A549 (cell line): ENCODE results near the gene XPC. TPM values are rescaled to one million over a fixed set of nuclear protein-coding genes. Genes with fewer than 3 reads are reported as not detected.

Experiments used
- ATAC-seq, 2 experiments: fragments of 200-7000 bp in 1 of 2; fragments of >200 bp in 1 of 2; cut with Nextera tagmentation in 1 of 2; cut with Tn5 transposase in 1 of 2; 3 replicates each; pipeline versions ENCODE4 v1.8.0 to v1.9.1; 2018 to 2020; ENCODE audit warnings: mild to moderate bottlenecking in 1 of 2, moderate library complexity in 1 of 2
- CTCF ChIA-PET: fragments of 300-600 bp; sonication (Branson Sonifier 250); formaldehyde crosslinking; extraction: SDS; loops from one replicate; lab custom pipeline; 2021; ENCODE audit warnings: antibody characterized with exemption, inconsistent platforms; lab: Yijun Ruan, JAX
- POLR2A ChIA-PET: fragments of 350-600 bp; formaldehyde crosslinking; extraction: SDS; loops from one replicate; lab custom pipeline; 2021; ENCODE audit warnings: antibody characterized with exemption, inconsistent platforms; lab: Yijun Ruan, JAX
- DNase-seq, 2 experiments: peaks; one replicate each; pipeline versions ENCODE4 v3.0.0 to v3.0.0-alpha.2; 2011 to 2016; ENCODE audit warnings: low read depth in 1 of 2, low spot score in 1 of 2
- FAIRE-seq: peaks from 2 replicates; lab custom pipeline; 2011; peaks lifted over from hg19 to GRCh38; lab: Jason Lieb, UNC
- H3K27ac ChIP-seq, 2 experiments: fragments of >200 bp; sonication (Bioruptor Twin); formaldehyde crosslinking; 3 replicates each; pipeline ENCODE4 v1.5.1; 2016 to 2017
- H3K4me1 ChIP-seq: fragments of >200 bp; sonication (Bioruptor Twin); formaldehyde crosslinking; 3 replicates; pipeline ENCODE4 v1.6.1; 2016
- H3K4me2 ChIP-seq: fragments of >200 bp; sonication (Bioruptor Twin); formaldehyde crosslinking; 3 replicates; pipeline ENCODE4 v1.6.1; 2016
- H3K4me3 ChIP-seq: fragments of >200 bp; sonication (Bioruptor Twin); formaldehyde crosslinking; 3 replicates; pipeline ENCODE4 v1.5.1; 2016
- H3K9me3 ChIP-seq: fragments of >200 bp; sonication (Bioruptor Twin); formaldehyde crosslinking; 3 replicates; pipeline ENCODE4 v1.6.1; 2016
- ATOH8 ChIP-seq: fragments of 250-450 bp; sonication (Bioruptor Pico); IDR thresholded peaks from 2 replicates; pipeline ENCODE4 v1.5.0; 2020; ENCODE audit warnings: low read depth, mild to moderate bottlenecking, moderate library complexity
- BCL3 ChIP-seq: fragments of >200 bp; sonication (Bioruptor Twin); formaldehyde crosslinking; IDR thresholded peaks from 3 replicates; pipeline ENCODE4 v1.6.1; 2016
- CBX2 ChIP-seq: fragments of 200-600 bp; sonication (generic); IDR thresholded peaks from 2 replicates; pipeline ENCODE4 v1.6.1; 2016; ENCODE audit warnings: low read depth, mild to moderate bottlenecking, borderline replicate concordance
- CBX8 ChIP-seq: fragments of 200-600 bp; sonication (generic); IDR thresholded peaks from 2 replicates; pipeline ENCODE4 v1.6.1; 2016
- CEBPB ChIP-seq, 2 experiments: fragments of >200 bp in 1 of 2; sonication (Bioruptor Twin) in 1 of 2; formaldehyde crosslinking in 1 of 2; IDR thresholded peaks; 2 replicates each; pipeline ENCODE4 v1.6.1; 2012 to 2016
- CHD2 ChIP-seq: fragments of 150-350 bp; IDR thresholded peaks from 2 replicates; pipeline ENCODE4 v1.6.1; 2014; ENCODE audit warnings: low read length; ENCODE audit not compliant: partially characterized antibody
- CHD4 ChIP-seq: fragments of 200-600 bp; sonication (generic); IDR thresholded peaks from 2 replicates; pipeline ENCODE4 v1.6.1; 2016; ENCODE audit warnings: antibody characterized with exemption, mild to moderate bottlenecking, borderline replicate concordance
- CTCF ChIP-seq: fragments of >200 bp; sonication (Bioruptor Twin); formaldehyde crosslinking; IDR thresholded peaks from 3 replicates; pipeline ENCODE4 v1.5.1; 2016
- EHF ChIP-seq: fragments of 250-450 bp; sonication (Bioruptor Pico); IDR thresholded peaks from 2 replicates; pipeline ENCODE4 v1.5.0; 2020; ENCODE audit warnings: mild to moderate bottlenecking
- EP300 ChIP-seq, 2 experiments: fragments of >200 bp; sonication (Bioruptor Twin); formaldehyde crosslinking; IDR thresholded peaks; 2 replicates in 1 of 2; 3 replicates in 1 of 2; pipeline ENCODE4 v1.6.1; 2016 to 2017
- ESRRA ChIP-seq: fragments of 150-350 bp; IDR thresholded peaks from 2 replicates; pipeline ENCODE4 v1.6.1; 2014; ENCODE audit warnings: mild to moderate bottlenecking, low read length, borderline replicate concordance
- FOSL2 ChIP-seq, 2 experiments: fragments of 450-650 bp in 1 of 2; fragments of >200 bp in 1 of 2; sonication (Bioruptor Twin) in 1 of 2; formaldehyde crosslinking; IDR thresholded peaks; 2 replicates each; pipeline versions ENCODE4 v1.5.0 to v1.6.1; 2016 to 2020; ENCODE audit warnings: mild to moderate bottlenecking in 1 of 2, moderate library complexity in 1 of 2
- FOXS1 ChIP-seq: fragments of 250-450 bp; sonication (Bioruptor Pico); IDR thresholded peaks from 2 replicates; pipeline ENCODE4 v1.5.0; 2020; ENCODE audit warnings: mild to moderate bottlenecking, moderate library complexity
- HES2 ChIP-seq: fragments of >200 bp; sonication (Bioruptor Twin); formaldehyde crosslinking; IDR thresholded peaks from 2 replicates; pipeline ENCODE4 v1.6.1; 2016
- HMGXB4 ChIP-seq: fragments of 250-450 bp; sonication (Bioruptor Pico); IDR thresholded peaks from 2 replicates; pipeline ENCODE4 v1.5.0; 2021; ENCODE audit warnings: mild to moderate bottlenecking, moderate library complexity, borderline replicate concordance
- HOXA7 ChIP-seq: fragments of 250-450 bp; sonication (Bioruptor Pico); IDR thresholded peaks from 2 replicates; pipeline ENCODE4 v1.5.0; 2020; ENCODE audit warnings: mild to moderate bottlenecking, moderate library complexity
- HOXB5 ChIP-seq: fragments of 250-450 bp; sonication (Bioruptor Pico); IDR thresholded peaks from 2 replicates; pipeline ENCODE4 v1.5.0; 2020; ENCODE audit warnings: mild to moderate bottlenecking, moderate library complexity
- JUNB ChIP-seq: fragments of >200 bp; sonication (Bioruptor Twin); formaldehyde crosslinking; IDR thresholded peaks from 2 replicates; pipeline ENCODE4 v1.6.1; 2016
- MAFK ChIP-seq: fragments of 450-650 bp; IDR thresholded peaks from 2 replicates; pipeline ENCODE4 v1.6.1; 2014; ENCODE audit not compliant: partially characterized antibody
- RARB ChIP-seq: fragments of 250-450 bp; sonication (Bioruptor Pico); IDR thresholded peaks from 2 replicates; pipeline ENCODE4 v1.8.0; 2021; ENCODE audit warnings: mild to moderate bottlenecking, moderate library complexity
- RCOR1 ChIP-seq: fragments of 150-350 bp; IDR thresholded peaks from 2 replicates; pipeline ENCODE4 v1.6.1; 2014; ENCODE audit warnings: antibody characterized with exemption, low read length, low read depth
- RFX5 ChIP-seq: fragments of 450-650 bp; IDR thresholded peaks from 2 replicates; pipeline ENCODE4 v1.7.1; 2014; ENCODE audit warnings: antibody characterized with exemption, mild to moderate bottlenecking, moderate library complexity
- RNF2 ChIP-seq: fragments of 200-600 bp; sonication (generic); IDR thresholded peaks from 2 replicates; pipeline ENCODE4 v1.6.1; 2016; ENCODE audit warnings: low read depth, mild to moderate bottlenecking, antibody characterized with exemption, moderate library complexity, borderline replicate concordance
- SMC3 ChIP-seq: fragments of >200 bp; sonication (Bioruptor Twin); formaldehyde crosslinking; IDR thresholded peaks from 3 replicates; pipeline ENCODE4 v1.6.1; 2018; ENCODE audit warnings: inconsistent platforms
- SREBF2 ChIP-seq: fragments of 450-650 bp; IDR thresholded peaks from 2 replicates; pipeline ENCODE4 v1.6.1; 2014; ENCODE audit warnings: mild to moderate bottlenecking, moderate library complexity
- TP53 ChIP-seq: fragments of 250-450 bp; sonication (Bioruptor Pico); IDR thresholded peaks from 2 replicates; pipeline ENCODE4 v1.5.0; 2021; ENCODE audit warnings: mild to moderate bottlenecking, moderate library complexity
- ZC3H11A ChIP-seq: fragments of 450-650 bp; IDR thresholded peaks from 2 replicates; pipeline ENCODE4 v1.6.1; 2014; ENCODE audit warnings: antibody characterized with exemption, mild to moderate bottlenecking
- ZSCAN20 ChIP-seq: fragments of 250-450 bp; sonication (Bioruptor Pico); IDR thresholded peaks from 2 replicates; pipeline ENCODE4 v1.8.0; 2022; ENCODE audit warnings: mild to moderate bottlenecking, moderate library complexity
- WGBS: methylation state at CpG from one replicate; pipeline ENCODE4 v1.1.6; 2017; ENCODE audit errors: missing lambda C conversion rate; 5-methylcytosine and 5-hydroxymethylcytosine counted together
- polyA plus RNA-seq, 4 experiments: library from polyadenylated mRNA; depleted of rRNA in 3 of 4; stranded (reverse); fragments of >200 nt; fragmentation: RNase III in 1 of 4; extraction: RNeasy Plus Mini Kit Qiagen cat#74134 plus additional on column Dnase treatment in 1 of 4; gene quantifications; 2 replicates in 3 of 4; 3 replicates in 1 of 4; pipeline ENCODE4 v1.2.3, GENCODE V29; 2011 to 2017

XPC gene
- polyA plus RNA-seq, 2 of the 4 experiments (the other 2 are of a cell fraction), result 35.4 to 36.3 TPM

- no peaks in the 10 kb centered on the region for H3K4me1 ChIP-seq
- TF ChIP-seq EHF (no peak), ZSCAN20 (no peak), HOXB5 (CRISPR knock-in tag) (no peak), ATOH8 (CRISPR knock-in tag) (no peak), FOSL2 (IDR thresholded peaks at IDR 0.05) (no peak), FOSL2 (CRISPR knock-in tag; IDR thresholded peaks at IDR 0.05) (no peak), HES2 (no peak), CBX8 (no peak), HOXA7 (no peak), SMC3 (no peak), RCOR1 (no peak)
- H3K4me2 ChIP-seq, result no peak overlapping the region
- FAIRE-seq, result no peak
- ChIA-PET POLR2A (no interaction called here), CTCF (interaction anchor here (1.0 to 7.5 kb wide), 2 partner anchors 7 to 52 kb away, joined by 3 to 69 read pairs; no protein-coding TSS in a partner anchor)
- H3K27ac ChIP-seq, result no peak overlapping the region
- no peak for DNase-seq
- WGBS, result 73% methylated on average over 14 of the region's 14 CpGs
- no peaks in the 10 kb centered on the region for H3K9me3 ChIP-seq
- H3K4me3 ChIP-seq, result no peak overlapping the region
- no peak for ATAC-seq
Measured at GRCh38 chr3:14209581-14210289, 31.3 kb upstream of the XPC start.

- Histone ChIP-seq H3K4me3 (no peak overlapping the region), H3K4me2 (no peak overlapping the region), H3K9me3 (no peaks in the 10 kb centered on the region), H3K4me1 (no peaks in the 10 kb centered on the region), H3K27ac (no peak overlapping the region)
- FAIRE-seq (no peak), DNase-seq (no peak), ATAC-seq (no peak)
- TF ChIP-seq BCL3 (no peak), CEBPB (IDR thresholded peaks at IDR 0.05) (no peak), CHD4 (no peak), EHF (no peak), RNF2 (no peak), CHD2 (no peak), ZC3H11A (no peak), CBX8 (no peak), MAFK (no peak)
- WGBS, result 52% methylated on average over 5 of the region's 5 CpGs
- CTCF ChIA-PET, result no interaction called here
- POLR2A ChIA-PET, result no interaction called here
Measured at GRCh38 chr3:14208977-14209394, 30.6 kb upstream of the XPC start.

GRCh38 chr3:14208168-14208567 lies 29.8 kb upstream of the XPC start:
- Histone ChIP-seq H3K4me1 (no peaks in the 10 kb centered on the region), H3K4me3 (no peak overlapping the region), H3K4me2 (no peak overlapping the region), H3K9me3 (no peaks in the 10 kb centered on the region), H3K27ac (no peak overlapping the region)
- 81% methylated on average over 4 of the region's 4 CpGs for WGBS
- DNase-seq (no peak), ATAC-seq (no peak), FAIRE-seq (no peak)
- CTCF ChIA-PET, result no interaction called here
- POLR2A ChIA-PET, result no interaction called here
- TF ChIP-seq BCL3, result no peak
- no peak for TF ChIP-seq TP53 (CRISPR knock-in tag)
- TF ChIP-seq EHF, result no peak
- TF ChIP-seq RFX5, result no peak
- TF ChIP-seq HMGXB4 (CRISPR knock-in tag), result no peak
- TF ChIP-seq CBX2, result no peak
- no peak for TF ChIP-seq EP300 (IDR thresholded peaks at IDR 0.05)
- TF ChIP-seq FOXS1, result no peak
- TF ChIP-seq SREBF2, result no peak
- TF ChIP-seq CTCF, result no peak
- no peak for TF ChIP-seq SMC3
- TF ChIP-seq RARB (CRISPR knock-in tag), result no peak
- no peak for TF ChIP-seq ESRRA
- no peak for TF ChIP-seq CEBPB (IDR thresholded peaks at IDR 0.05)
- no peak for TF ChIP-seq JUNB
